HG03342 (cell line): ENCODE data around the gene CEACAM16.
"Not testable (repeated sequence)": the region's sequence is repeated elsewhere in the genome, so short reads cannot be mapped to it uniquely, and the experiment has no call there.

Experiments used
- ATAC-seq: cut with Tn5 transposase; IDR thresholded peaks from one replicate; pipeline ENCODE4 v1.9.1; 2021; ENCODE audit warnings: mild to moderate bottlenecking, moderate library complexity; ENCODE audit not compliant: unreplicated experiment

Gene CEACAM16

GRCh38 chr19:44703336-44704078 is 4.6 kb downstream of the CEACAM16 start:
- no peak for ATAC-seq

DNA sequence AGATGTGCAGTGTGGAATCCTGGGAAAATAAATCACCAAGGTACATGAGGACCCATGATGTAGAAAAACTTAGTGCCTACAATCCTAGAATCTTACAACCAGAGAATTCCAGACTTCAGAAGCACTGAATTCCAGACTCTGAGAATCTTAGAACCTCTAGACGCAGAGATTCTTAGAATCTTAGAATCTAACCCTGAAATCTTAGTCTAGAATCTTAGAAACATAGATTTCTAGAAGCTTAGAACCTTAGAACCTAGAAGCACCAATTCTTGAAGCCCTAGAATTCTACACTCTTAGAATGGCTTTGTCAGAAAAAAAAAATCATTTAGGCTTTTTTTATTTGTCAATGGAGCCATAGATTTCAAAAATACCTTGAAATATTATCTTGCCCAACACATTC is 6.0 kb downstream of the CEACAM16 start:
- ATAC-seq = no peak

DNA sequence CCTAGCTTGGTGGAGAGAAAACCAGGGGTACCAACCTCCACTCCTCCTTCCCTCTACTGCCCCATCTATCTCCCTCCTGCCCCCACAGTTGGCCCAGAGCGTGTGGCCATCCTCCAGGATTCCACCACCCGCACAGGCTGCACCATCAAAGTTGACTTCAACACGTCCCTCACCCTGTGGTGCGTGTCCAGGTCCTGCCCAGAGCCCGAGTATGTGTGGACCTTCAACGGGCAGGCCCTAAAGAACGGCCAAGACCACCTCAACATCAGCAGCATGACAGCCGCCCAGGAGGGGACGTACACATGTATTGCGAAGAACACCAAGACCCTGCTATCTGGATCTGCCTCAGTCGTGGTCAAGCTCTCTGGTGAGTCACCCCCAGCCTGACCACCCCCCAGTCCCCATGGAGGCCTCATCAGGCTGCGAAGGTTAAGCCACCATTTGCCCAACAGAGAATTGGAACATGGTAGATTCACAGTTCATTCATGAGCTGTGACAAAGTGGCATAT is 6.6 kb downstream of the CEACAM16 start:
- ATAC-seq = no peak

DNA sequence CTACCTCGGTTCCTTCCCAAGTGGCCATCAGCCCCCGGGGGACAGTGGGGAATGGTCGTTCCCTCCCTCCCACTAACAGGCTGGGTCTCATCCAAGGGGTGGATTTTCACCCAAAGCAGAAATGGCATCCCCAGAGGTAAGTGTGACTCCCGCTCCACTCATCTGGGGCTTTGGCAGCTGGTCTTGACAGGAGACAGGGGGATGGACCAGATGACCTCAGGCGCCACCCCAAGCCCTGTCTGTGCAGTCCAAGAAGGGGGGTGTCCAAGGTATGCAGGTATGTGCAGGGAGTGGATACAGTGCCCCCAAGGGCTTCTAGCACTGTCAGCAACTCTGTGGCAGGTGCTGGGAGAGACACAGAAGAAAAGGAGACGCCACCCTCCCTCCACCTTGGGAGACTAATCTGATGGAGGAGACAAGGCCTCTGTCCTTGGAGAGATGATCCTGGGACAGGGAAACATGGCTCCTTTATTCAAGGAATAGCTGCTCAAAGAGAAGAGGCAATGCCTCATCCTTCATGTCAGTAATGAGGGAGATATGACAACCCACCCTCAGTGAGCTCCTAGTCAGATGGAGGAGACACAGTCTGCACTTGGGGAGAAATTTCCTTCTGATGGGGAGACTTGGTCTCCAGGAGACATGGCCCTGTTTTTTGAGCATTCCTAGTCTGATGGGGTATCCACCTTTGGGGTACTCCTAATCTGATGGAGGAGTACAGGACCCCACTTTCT is 7.7 kb downstream of the CEACAM16 start:
- ATAC-seq = no peak

- ATAC-seq = no peak
Observed at GRCh38 chr19:44707794-44708193, 8.8 kb downstream of the CEACAM16 start.

GRCh38 chr19:44708940-44709339 is 10.0 kb downstream of the CEACAM16 start:
- no peak for ATAC-seq

DNA sequence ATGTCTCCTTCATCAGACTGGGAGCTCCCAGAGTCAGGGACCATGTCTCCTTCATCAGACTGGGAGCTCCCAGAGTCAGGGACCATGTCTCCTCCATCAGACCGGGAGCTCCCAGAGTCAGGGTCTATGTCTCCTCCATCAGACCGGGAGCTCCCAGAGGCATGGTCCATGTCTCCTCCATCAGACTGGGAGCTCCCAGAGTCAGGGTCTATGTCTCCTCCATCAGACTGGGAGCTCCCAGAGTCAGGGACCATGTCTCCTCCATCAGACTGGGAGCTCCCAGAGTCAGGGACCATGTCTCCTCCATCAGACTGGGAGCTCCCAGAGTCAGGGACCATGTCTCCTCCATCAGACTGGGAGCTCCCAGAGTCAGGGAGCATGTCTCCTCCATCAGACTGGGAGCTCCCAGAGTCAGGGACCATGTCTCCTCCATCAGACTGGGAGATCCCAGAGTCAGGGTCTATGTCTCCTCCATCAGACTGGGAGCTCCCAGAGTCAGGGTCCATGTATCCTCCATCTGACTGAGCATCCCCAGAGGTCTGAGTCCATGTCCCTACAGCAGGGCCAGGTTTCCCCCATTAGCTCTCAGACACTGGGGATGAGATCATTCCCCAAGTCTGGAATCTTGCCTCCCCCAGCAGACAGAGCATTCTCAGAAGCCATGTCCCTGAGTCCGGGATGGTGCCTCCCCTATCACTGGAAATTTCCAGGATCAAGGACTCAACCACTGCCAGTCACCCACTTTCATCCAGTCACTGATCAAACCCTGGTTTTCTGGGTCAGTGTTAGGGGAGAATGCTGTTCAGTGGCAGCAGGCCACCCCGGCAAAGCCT is 10.7 kb downstream of the CEACAM16 start:
- ATAC-seq = not testable (repeated sequence)

- no peak for ATAC-seq
Observed at GRCh38 chr19:44710483-44710882, 11.5 kb downstream of the CEACAM16 start.

DNA sequence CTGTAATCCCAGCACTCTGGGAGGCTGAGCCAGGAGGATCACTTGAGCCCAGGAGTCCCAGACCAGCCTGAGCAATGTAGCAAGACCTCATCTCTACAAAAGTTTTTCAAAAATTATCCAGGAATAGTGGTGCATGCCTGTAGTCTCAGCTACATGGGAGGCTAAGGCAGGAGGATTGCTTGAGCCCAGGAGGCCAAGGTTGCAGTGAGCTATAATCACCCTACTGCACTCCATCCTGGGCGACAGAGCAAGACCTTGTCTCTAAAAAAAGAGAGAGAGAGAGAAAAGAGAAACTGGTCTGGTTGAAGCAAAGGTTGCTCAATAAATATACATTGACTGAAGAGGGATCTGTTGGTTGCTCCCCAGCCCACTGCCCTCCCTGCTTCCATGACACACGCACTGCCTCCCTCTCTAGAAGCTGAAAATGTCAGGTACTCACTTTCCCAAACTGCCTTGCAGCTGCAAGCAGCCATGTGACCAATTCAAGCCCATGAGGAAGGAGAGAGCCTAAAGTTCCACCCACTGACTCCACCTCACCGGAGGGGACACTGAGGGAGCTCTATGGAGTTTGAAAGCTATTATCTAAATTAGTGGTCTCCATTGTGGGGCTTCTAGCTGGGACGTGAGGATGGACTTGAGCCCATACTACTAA is 14.0 kb downstream of the CEACAM16 start:
- ATAC-seq = no peak

DNA sequence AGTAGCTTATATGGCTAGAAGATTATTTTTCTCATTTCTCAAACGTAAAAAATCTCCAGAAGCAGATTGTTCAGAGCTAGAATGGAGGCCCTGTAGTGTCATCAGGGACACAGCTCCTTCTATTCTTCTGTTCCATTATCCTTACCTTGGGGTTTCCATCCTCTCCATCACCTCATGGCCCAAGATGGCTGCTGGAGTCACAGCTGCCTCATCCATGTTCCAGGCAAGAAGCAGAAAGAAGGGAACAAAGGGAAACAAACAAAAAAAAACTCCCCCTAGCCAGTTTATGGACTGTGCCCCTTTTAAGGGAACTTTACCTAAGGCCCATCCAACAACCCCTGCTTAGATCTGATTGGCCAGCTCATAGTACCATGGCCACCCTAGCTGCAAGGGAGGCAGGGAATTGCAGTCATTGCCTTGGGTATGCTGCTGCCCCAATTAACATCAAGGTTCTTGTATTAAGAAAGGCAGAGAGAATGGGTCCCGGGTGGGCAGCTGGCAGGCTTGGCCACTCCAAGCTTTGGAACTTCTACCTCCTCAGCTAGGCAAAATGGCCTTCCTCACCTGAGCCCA is 15.7 kb downstream of the CEACAM16 start:
- ATAC-seq = no peak

GRCh38 chr19:44717603-44718002 is 18.7 kb downstream of the CEACAM16 start:
- no peak for ATAC-seq

DNA sequence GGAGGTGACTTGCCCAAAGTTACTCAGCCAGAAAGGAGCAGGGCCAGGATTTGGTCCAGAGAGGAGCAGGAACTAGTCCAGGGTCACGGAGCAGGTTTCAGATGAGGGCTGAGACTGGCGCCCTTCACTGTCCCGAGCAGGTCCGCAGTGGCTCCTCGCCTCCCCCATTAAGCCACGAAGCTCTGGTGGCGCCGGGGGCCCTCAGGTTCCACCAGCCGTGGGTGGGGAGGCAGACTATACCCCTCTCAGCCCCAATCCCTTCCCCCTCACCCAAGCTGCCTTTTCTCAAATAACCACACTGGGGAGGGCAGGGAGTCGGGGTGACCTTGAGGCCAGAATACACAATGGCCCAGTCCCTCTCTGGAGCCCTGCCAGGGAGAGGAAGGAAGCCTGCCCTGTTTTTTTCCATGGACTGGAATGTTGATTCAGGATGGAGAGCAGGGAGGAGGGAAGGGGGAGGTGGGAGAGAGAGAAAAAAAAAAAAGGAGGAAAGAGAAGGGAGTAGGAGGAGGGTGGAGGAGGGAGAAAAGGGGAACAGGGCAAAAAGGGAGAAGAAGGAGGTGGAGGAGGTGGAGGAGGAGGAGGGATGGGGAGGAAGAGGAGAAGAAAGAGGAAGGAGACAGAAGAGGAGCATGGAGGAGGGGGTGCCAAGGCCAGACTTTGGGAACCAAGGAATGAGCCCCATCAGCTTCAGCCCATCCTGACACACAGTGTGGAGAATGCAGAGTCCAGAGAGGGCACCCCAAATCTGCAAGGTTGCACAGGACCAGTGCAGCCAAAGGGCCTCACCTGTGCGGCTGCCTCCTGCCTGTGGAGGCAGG is 19.7 kb downstream of the CEACAM16 start:
- ATAC-seq = no peak

- no peak for ATAC-seq
Observed at GRCh38 chr19:44719262-44719701, 20.3 kb downstream of the CEACAM16 start.

- ATAC-seq = not testable (repeated sequence)
Observed at GRCh38 chr19:44720396-44720795, 21.4 kb downstream of the CEACAM16 start.

GRCh38 chr19:44720945-44721344 is 22.0 kb downstream of the CEACAM16 start:
- no peak for ATAC-seq

DNA sequence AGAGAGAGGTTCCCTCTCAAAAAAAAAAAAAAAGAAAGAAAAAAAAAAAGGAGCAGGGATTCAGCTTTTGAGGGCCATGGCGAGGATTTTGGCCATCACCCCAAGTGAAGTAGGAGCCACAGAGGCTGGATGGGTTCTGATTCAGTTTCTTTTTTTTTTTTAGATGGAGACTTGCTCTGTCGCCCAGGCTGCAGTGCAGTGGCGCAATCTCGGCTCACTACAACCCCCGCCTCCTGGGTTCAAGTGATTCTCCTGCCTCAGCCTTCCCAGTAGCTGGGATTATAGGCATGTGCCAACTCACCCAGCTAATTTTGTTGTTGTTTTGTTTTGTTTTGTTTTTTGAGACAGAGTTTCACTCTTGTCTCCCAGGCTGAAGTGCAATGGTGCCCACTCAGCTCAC is 22.4 kb downstream of the CEACAM16 start:
- ATAC-seq = not testable (repeated sequence)

DNA sequence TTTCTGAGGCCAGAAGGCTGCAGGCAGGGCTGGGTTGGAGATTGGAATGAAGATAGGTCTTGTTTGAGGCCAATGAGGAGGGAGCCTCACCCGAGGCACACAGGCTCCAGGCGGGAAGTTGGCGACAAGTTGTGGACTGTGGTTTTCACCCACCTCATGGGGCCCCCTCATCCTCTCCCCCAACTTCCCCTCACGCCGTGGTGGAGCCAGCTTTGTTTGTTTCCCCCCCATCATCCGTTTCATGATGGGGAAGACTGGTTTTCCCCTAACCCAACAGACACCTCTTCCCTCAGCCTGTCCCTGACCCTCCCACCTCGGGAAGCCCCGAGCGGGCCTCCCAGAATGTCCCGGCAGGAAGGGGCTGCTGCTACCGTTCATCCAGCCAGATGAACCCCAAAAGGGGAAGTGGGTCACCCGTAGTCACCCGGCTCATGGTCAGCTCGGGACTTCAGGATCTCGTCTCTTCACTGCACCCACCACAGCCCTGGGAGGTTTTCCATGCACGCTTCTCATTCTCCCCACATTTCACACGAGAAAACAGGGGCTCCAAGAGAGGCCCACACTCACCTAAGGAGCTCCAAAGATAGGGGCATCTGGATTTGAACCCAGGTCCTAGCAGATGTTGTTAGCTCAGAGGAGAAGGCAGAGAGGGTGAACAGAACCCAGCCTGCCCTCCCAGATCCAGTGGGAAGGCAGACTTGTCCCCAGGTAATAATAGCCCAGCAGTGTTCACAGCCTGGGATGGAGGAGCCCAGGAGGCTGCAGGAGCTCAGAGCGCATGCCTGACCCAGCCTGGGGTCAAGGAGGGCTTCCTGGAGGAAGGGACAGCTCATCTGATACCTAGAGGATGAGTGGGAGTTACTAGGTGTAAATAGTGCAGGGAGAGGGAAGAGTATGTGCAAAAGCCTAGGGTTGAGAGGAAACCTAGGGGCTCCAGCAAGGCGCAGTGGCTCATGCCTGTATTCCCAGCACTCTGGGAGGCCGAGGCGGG is 23.5 kb downstream of the CEACAM16 start:
- ATAC-seq = no peak

GRCh38 chr19:44723299-44723951 is 24.5 kb downstream of the CEACAM16 start:
- no peak for ATAC-seq
